ENCODE measurements around the gene IL27RA. TPM values are rescaled to one million over a fixed set of nuclear protein-coding genes. Genes with fewer than 3 reads are reported as not detected.
A peak's percentile ranks its signal among the peaks of the same experiment; 100 is the strongest.

IL27RA gene
- total and polyA plus RNA-seq, 7 donors, result 1.5 to 3.7 (median 2.8) TPM

DNA sequence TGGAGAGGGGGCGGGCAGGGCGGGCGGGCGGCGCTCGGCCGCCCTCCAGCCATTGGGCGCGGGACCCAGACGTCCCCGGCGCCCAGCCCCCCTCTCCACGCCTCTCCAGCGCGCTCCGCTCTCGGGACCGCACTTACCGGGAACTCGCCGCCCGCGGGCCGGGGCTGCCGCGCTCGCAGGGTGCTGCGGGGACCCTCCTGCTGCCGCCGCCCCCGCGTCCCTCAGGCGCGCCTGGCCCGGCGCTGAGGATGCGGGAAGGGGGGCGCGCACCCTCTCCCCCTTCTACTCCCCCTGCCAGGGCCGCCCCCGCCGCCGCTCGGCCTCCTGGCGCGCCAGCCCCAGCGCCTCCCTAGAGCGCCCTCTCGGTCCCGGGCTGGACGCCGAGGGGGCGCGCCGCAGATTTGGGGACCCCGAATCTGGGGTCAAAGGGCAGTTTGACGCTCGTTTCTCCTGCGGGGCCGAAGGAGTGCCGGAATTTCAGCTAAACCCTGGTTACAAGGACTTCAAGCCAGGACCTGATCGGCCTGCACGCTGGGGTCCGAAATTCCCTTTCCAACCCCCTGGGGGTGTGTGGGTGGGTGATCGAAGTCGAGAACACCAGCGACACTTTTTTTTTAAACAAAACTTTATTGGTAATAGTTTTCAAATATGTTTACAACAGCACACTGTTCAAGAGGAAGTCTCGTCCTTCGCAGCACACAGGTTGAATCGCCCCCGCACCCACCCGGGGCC is 59.7 kb downstream of the IL27RA start:
- intact Hi-C loops (cut with DNase I), result no loop called here
- peak; percentile 77 to 87 (median 81) for ATAC-seq
- Histone ChIP-seq H3K4me3 (peak overlapping the region; percentile 89), H3K4me1 (peaks cover 6% of the 10 kb centered on the region), H3K36me3 (ENCODE audit: insufficient read depth in 1 of 2, low read depth in 1 of 2) (peaks cover 0 to 33% of the 10 kb centered on the region in 2 donors), H3K27me3 (ENCODE audit: insufficient read depth in 3 of 3, low read length in 2 of 3) (no peaks in the 10 kb centered on the region), H3K9me3 (peaks cover 10% of the 10 kb centered on the region), H3K27ac (peak overlapping the region; percentile 89)
- TF ChIP-seq, protein P1, sequence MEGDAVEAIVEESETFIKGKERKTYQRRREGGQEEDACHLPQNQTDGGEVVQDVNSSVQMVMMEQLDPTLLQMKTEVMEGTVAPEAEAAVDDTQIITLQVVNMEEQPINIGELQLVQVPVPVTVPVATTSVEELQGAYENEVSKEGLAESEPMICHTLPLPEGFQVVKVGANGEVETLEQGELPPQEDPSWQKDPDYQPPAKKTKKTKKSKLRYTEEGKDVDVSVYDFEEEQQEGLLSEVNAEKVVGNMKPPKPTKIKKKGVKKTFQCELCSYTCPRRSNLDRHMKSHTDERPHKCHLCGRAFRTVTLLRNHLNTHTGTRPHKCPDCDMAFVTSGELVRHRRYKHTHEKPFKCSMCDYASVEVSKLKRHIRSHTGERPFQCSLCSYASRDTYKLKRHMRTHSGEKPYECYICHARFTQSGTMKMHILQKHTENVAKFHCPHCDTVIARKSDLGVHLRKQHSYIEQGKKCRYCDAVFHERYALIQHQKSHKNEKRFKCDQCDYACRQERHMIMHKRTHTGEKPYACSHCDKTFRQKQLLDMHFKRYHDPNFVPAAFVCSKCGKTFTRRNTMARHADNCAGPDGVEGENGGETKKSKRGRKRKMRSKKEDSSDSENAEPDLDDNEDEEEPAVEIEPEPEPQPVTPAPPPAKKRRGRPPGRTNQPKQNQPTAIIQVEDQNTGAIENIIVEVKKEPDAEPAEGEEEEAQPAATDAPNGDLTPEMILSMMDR (IDR thresholded peaks at IDR 0.05), result no peak
- DNase-seq, result no peak
- WGBS, 3 donors, result 0 to 1% (median 1%) methylated on average over 25 to 71 of the region's 72 CpGs

DNA sequence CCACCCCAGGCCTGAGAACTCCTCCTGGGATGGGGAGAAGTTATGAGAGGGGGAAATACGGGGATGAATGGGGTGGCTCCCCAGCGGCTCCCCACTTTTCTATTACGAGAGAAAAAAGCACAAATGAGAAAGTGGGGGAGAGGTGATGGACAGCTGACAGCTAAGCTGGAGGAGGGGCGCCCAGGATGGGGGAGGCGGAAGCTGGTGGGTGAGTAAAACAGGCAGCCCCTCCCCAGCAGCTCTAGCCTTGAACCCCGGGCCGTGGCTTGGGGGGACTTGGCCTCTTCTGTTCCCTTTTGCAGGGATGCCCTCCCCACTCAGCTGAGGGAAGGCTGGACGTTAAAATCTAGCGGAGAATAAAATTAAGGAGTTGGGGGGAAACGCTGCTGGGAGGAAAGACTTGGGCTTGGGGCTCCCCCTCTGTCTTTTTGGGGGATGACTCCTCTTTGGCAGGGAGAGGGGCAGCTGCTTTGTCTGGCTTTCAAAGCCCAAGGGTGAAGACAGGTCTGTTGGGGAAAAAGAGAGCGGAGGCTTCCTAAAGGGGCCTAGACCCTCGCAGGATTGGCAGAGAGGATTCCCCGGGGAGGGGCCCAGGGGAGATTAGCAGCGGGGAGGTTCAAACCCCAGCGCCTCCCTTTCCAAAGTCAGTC is 60.4 kb downstream of the IL27RA start:
- Histone ChIP-seq H3K27ac (peak overlapping the region; percentile 89), H3K4me1 (peaks cover 6% of the 10 kb centered on the region), H3K27me3 (ENCODE audit: insufficient read depth in 3 of 3, low read length in 2 of 3) (no peaks in the 10 kb centered on the region), H3K36me3 (ENCODE audit: insufficient read depth in 1 of 2, low read depth in 1 of 2) (peaks cover 0 to 33% of the 10 kb centered on the region in 2 donors), H3K9me3 (peaks cover 10% of the 10 kb centered on the region), H3K4me3 (peak overlapping the region; percentile 89)
- intact Hi-C loops (cut with DNase I), result loop anchor here in 1 of 2 donors (1.0 kb wide), 1 partner anchor 44 kb away; the partner anchor contains the start of gene ASF1B
- ATAC-seq (peak in 3 of 4 donors; percentile 1 to 8 (median 4)), DNase-seq (no peak)
- WGBS, 3 donors, result 20 to 30% (median 25%) methylated on average over 14 to 15 of the region's 15 CpGs
- TF ChIP-seq, protein P1 (IDR thresholded peaks at IDR 0.05), result no peak

DNA sequence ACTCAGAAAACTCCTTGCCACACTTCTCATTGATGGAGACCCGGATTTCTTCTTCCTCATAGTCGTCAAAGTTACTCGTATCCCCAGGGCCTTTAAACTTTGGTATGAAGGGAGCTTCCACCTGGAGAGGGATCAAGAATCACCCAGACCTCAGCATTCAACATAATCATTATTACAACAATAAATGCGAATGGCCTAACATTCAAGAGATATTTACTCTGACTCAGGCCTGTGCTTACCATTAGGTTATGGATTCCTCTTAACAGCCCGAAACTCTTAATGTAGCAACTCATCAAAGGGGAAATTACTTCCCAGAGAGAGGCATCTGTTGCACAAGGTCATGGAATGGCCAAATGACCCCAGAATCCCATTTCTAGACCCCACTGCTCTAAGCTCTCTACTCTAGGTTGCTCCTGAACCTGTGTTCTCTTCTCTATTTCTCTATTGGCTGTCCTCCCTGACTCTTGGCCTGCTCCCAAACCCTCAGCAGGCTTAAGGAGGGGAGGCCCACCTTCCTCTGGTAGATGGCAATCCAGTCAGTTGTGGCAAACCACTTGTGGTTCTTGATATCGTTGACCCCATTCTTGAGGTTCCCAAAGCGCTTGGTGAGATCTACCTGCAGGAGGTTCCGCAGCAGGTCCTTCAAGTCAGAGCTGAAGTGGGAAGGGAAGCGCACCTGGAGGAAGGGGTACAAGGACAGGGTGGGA is 61.7 kb downstream of the IL27RA start:
- no peak overlapping the region for H3K4me3 ChIP-seq
- ATAC-seq (no peak), DNase-seq (no peak)
- peaks cover 0 to 35% of the 10 kb centered on the region in 2 donors for H3K36me3 ChIP-seq (ENCODE audit: insufficient read depth in 1 of 2, low read depth in 1 of 2)
- intact Hi-C loops (cut with DNase I), result no loop called here
- H3K9me3 ChIP-seq, result peaks cover 10% of the 10 kb centered on the region
- TF ChIP-seq, protein P1 (IDR thresholded peaks at IDR 0.05), result no peak
- 96 to 98% (median 98%) methylated on average over 9 of the region's 9 CpGs for WGBS, 3 donors
- H3K27me3 ChIP-seq (ENCODE audit: insufficient read depth in 3 of 3, low read length in 2 of 3), result no peaks in the 10 kb centered on the region
- no peak overlapping the region for H3K27ac ChIP-seq
- H3K4me1 ChIP-seq, result peaks cover 6% of the 10 kb centered on the region

DNA sequence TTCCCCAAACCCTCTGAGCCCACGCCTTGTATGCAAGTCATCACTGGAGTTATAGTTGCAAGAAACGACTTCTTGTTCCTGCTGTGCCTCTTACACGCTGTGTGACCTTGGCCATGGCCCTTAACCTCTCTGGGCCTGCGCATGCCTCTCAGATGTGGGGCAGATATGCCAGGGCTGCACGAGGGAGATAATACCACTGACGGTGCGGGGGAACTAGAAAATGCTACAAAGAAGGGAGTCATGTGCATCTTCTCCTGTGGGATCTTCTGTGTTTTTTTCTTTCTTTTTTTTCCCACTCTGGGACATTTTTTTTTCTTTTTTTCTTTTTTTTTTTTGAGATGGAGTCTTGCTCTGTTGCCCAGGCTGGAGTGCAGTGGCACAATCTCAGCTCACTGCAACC is 63.3 kb downstream of the IL27RA start:
- 88% methylated on average over 7 of the region's 7 CpGs for WGBS, 3 donors
- Histone ChIP-seq H3K36me3 (ENCODE audit: insufficient read depth in 1 of 2, low read depth in 1 of 2) (peaks cover 0 to 42% of the 10 kb centered on the region in 2 donors), H3K4me3 (no peak overlapping the region), H3K4me1 (peaks cover 6% of the 10 kb centered on the region), H3K27ac (no peak overlapping the region), H3K27me3 (ENCODE audit: insufficient read depth in 3 of 3, low read length in 2 of 3) (no peaks in the 10 kb centered on the region), H3K9me3 (peaks cover 10% of the 10 kb centered on the region)
- no peak for ATAC-seq
- TF ChIP-seq, protein P1 (IDR thresholded peaks at IDR 0.05), result no peak
- intact Hi-C loops (cut with DNase I), result no loop called here
- DNase-seq, result no peak

Data from psoas muscle (tissue), 8 donors.